HCT116 (cell line): ENCODE results near the gene NPC2. TPM values are rescaled to one million over a fixed set of nuclear protein-coding genes. Genes with fewer than 3 reads are reported as not detected.

Source experiments
- ATAC-seq: fragments of 200-7000 bp; cut with Tn5 transposase; 2 replicates; pipeline ENCODE4 v1.9.1; 2020; ENCODE audit warnings: mild to moderate bottlenecking, moderate library complexity
- BruUV-seq: library from RNA; stranded (reverse); fragments of 400-500 nt; replicated peaks from 2 replicates; lab custom pipeline; 2021; lab: Mats Ljungman, UMichigan
- CTCF ChIA-PET: fragments of 300-600 bp; sonication (Branson Sonifier 250); formaldehyde crosslinking; loops from one replicate; lab custom pipeline; 2021; ENCODE audit warnings: antibody characterized with exemption; lab: Charles Lee
- POLR2A ChIA-PET: fragments of 300-600, 350-600 bp; sonication (Branson Sonifier 250); formaldehyde crosslinking; loops from one replicate; lab custom pipeline; 2021; ENCODE audit warnings: antibody characterized with exemption; lab: Charles Lee
- RAD21 ChIA-PET, 2 experiments: fragments of 300-600 bp; sonication (Branson Sonifier 250); formaldehyde crosslinking; loops; one replicate each; lab custom pipeline; 2023; ENCODE audit warnings: low total read pairs in 2 of 2; ENCODE audit not compliant: uncharacterized antibody in 2 of 2, unreplicated experiment in 2 of 2, low non-redundant PET in 1 of 2; lab: Charles Lee
- DNase-seq: peaks from one replicate; pipeline ENCODE4 v3.0.0-alpha.2; 2010; ENCODE audit warnings: low read depth, low spot score
- H2AFZ ChIP-seq: fragments of 200-600 bp; shearing (Covaris generic), sonication (generic); 2 replicates; pipeline ENCODE4 v1.6.1; 2017; ENCODE audit warnings: low read depth, mixed run types, mixed read lengths, antibody characterized with exemption, low read length; ENCODE audit not compliant: poor library complexity, severe bottlenecking
- H3K27ac ChIP-seq: 2 replicates; pipeline ENCODE4 v1.5.1; 2012; ENCODE audit warnings: low read depth, low read length
- H3K27me3 ChIP-seq: fragments of 200-600 bp; sonication (generic); 2 replicates; pipeline ENCODE4 v1.6.1; 2016; ENCODE audit warnings: mixed run types, low read length, mixed read lengths; ENCODE audit not compliant: insufficient read depth
- H3K36me3 ChIP-seq, 2 experiments: fragments of 200-500 bp in 1 of 2; fragments of 200-600 bp in 1 of 2; sonication (Bioruptor generic) in 1 of 2; sonication (generic) in 1 of 2; 2 replicates each; pipeline versions ENCODE4 v1.5.1 to v1.6.1; 2014 to 2016; ENCODE audit warnings: low read length in 2 of 2, inconsistent platforms in 1 of 2, mixed read lengths in 1 of 2, mixed run types in 1 of 2; ENCODE audit not compliant: insufficient read depth in 2 of 2, control insufficient read depth in 1 of 2
- H3K4me1 ChIP-seq, 2 experiments: fragments of 200-600 bp in 1 of 2; sonication (generic) in 1 of 2; 2 replicates each; pipeline versions ENCODE4 v1.5.1 to v1.6.1; 2012 to 2017; ENCODE audit warnings: low read length in 2 of 2, inconsistent platforms in 1 of 2, mild to moderate bottlenecking in 1 of 2, mixed read lengths in 1 of 2, mixed run types in 1 of 2, moderate library complexity in 1 of 2; ENCODE audit not compliant: insufficient read depth in 2 of 2, control insufficient read depth in 1 of 2
- H3K4me2 ChIP-seq: fragments of 200-600 bp; sonication (generic); 2 replicates; pipeline ENCODE4 v1.6.1; 2017; ENCODE audit warnings: mixed run types, low read length, mixed read lengths
- H3K4me3 ChIP-seq, 2 experiments: fragments of 200-600 bp in 1 of 2; sonication (generic) in 1 of 2; replicated peaks in 1 of 2; 2 replicates each; pipeline ENCODE4 v1.5.1; 2011 to 2016; ENCODE audit warnings: low read length in 2 of 2, control low read depth in 1 of 2, low read depth in 1 of 2, mild to moderate bottlenecking in 1 of 2, mixed read lengths in 1 of 2, mixed run types in 1 of 2
- H3K79me2 ChIP-seq: fragments of 200-600 bp; sonication (generic); 2 replicates; pipeline ENCODE4 v1.6.1; 2017; ENCODE audit warnings: mild to moderate bottlenecking, mixed run types, low read length, moderate library complexity, mixed read lengths; ENCODE audit not compliant: insufficient read depth
- H3K9ac ChIP-seq: fragments of 200-600 bp; sonication (generic); 2 replicates; pipeline ENCODE4 v1.6.1; 2016; ENCODE audit warnings: low read length, mixed read lengths
- H3K9me2 ChIP-seq: fragments of 200-600 bp; sonication (generic), shearing (Covaris generic); 2 replicates; pipeline ENCODE4 v1.6.1; 2017; ENCODE audit warnings: mixed run types, mild to moderate bottlenecking, moderate library complexity; ENCODE audit not compliant: insufficient read depth
- H3K9me3 ChIP-seq, 2 experiments: fragments of 200-500 bp in 1 of 2; fragments of 200-600 bp in 1 of 2; sonication (Bioruptor generic) in 1 of 2; sonication (generic) in 1 of 2; 2 replicates each; pipeline ENCODE4 v1.6.1; 2014 to 2017; ENCODE audit warnings: low read length in 2 of 2, mixed read lengths in 2 of 2, inconsistent platforms in 1 of 2, low read depth in 1 of 2, mild to moderate bottlenecking in 1 of 2, mixed run types in 1 of 2, moderate library complexity in 1 of 2; ENCODE audit not compliant: control insufficient read depth in 1 of 2, insufficient read depth in 1 of 2
- H4K20me1 ChIP-seq: fragments of 200-600 bp; sonication (generic), shearing (Covaris generic); 2 replicates; pipeline ENCODE4 v1.6.1; 2017; ENCODE audit warnings: mixed run types, mild to moderate bottlenecking, moderate library complexity; ENCODE audit not compliant: insufficient read depth
- ATF3 ChIP-seq: IDR thresholded peaks from 2 replicates; pipeline ENCODE4 v1.6.1; 2012
- CBX3 ChIP-seq: IDR thresholded peaks from 2 replicates; pipeline ENCODE4 v1.6.1; 2012; ENCODE audit warnings: low read depth
- EGR1 ChIP-seq: IDR thresholded peaks from 2 replicates; pipeline ENCODE4 v1.6.1; 2012; ENCODE audit warnings: low read depth
- ELF1 ChIP-seq: IDR thresholded peaks from 2 replicates; pipeline ENCODE4 v1.6.1; 2012; ENCODE audit warnings: low read depth, borderline replicate concordance
- EZH2 ChIP-seq: fragments of 200-600 bp; sonication (generic); IDR thresholded peaks from 2 replicates; pipeline ENCODE4 v1.6.1; 2017; ENCODE audit warnings: antibody characterized with exemption, mixed run types
- JUND ChIP-seq: IDR thresholded peaks from 2 replicates; pipeline ENCODE4 v1.6.1; 2012
- MAX ChIP-seq: IDR thresholded peaks from 2 replicates; pipeline ENCODE4 v1.6.1; 2012
- RAD21 ChIP-seq: IDR thresholded peaks from 2 replicates; pipeline ENCODE4 v1.6.1; 2012; ENCODE audit warnings: low read depth, mild to moderate bottlenecking
- SIN3A ChIP-seq: IDR thresholded peaks from 2 replicates; pipeline ENCODE4 v1.6.1; 2012; ENCODE audit warnings: low read depth
- SP1 ChIP-seq: IDR thresholded peaks from 2 replicates; pipeline ENCODE4 v1.6.1; 2012; ENCODE audit warnings: low read depth
- SRF ChIP-seq: IDR thresholded peaks from 2 replicates; pipeline ENCODE4 v1.6.1; 2012; ENCODE audit warnings: low read depth
- TCF7L2 ChIP-seq: IDR thresholded peaks from 2 replicates; pipeline ENCODE4 v1.7.0; 2011; ENCODE audit warnings: borderline replicate concordance, inconsistent platforms; ENCODE audit not compliant: insufficient read depth, insufficient read length; ENCODE audit errors: extremely low read depth
- YY1 ChIP-seq: IDR thresholded peaks from 2 replicates; pipeline ENCODE4 v1.6.1; 2011; ENCODE audit warnings: low read length, low read depth, moderate library complexity, mild to moderate bottlenecking; ENCODE audit not compliant: insufficient replicate concordance; ENCODE audit errors: extremely low read depth
- ZBTB33 ChIP-seq: IDR thresholded peaks from 2 replicates; pipeline ENCODE4 v1.6.1; 2011; ENCODE audit warnings: mild to moderate bottlenecking, low read length, moderate library complexity; ENCODE audit not compliant: insufficient replicate concordance; ENCODE audit errors: extremely low read depth
- ZFX ChIP-seq: fragments of 450-650 bp; IDR thresholded peaks from 2 replicates; pipeline ENCODE4 v1.6.1; 2017
- ZNF274 ChIP-seq: fragments of 200-500 bp; sonication (Bioruptor generic); IDR thresholded peaks from 2 replicates; pipeline ENCODE4 v1.6.1; 2014; ENCODE audit warnings: mild to moderate bottlenecking, low read depth, low read length, inconsistent platforms
- intact Hi-C: fragments of 100-400 bp; cut with micrococcal nuclease; formaldehyde crosslinking; loops from 2 replicates; pipeline ENCODE4 v1.10.0; 2022
- total RNA-seq: library from RNA; stranded (reverse); gene quantifications from one replicate; pipeline ENCODE4 v1.2.1, GENCODE V29; 2021; ENCODE audit not compliant: unreplicated experiment

Gene NPC2
- total RNA-seq, 1 experiment from 2014 or later = 105 TPM

- no peak overlapping the region for H3K9ac ChIP-seq
- H3K36me3 ChIP-seq = no peaks in the 10 kb centered on the region
- no peaks in the 10 kb centered on the region for H3K9me3 ChIP-seq
- H3K9me2 ChIP-seq = no peaks in the 10 kb centered on the region
- H2AFZ ChIP-seq = no peak overlapping the region
- ChIA-PET POLR2A (no interaction called here), CTCF (no interaction called here), RAD21 (no interaction called here)
- TF ChIP-seq ELF1 (no peak), YY1 (no peak), ZFX (no peak), MAX (no peak), CBX3 (no peak), EGR1 (no peak), JUND (no peak), SP1 (no peak), ATF3 (no peak), SIN3A (no peak), ZBTB33 (no peak), EZH2 (no peak), SRF (no peak), TCF7L2 (no peak), RAD21 (no peak), ZNF274 (no peak)
- BruUV-seq = no TSS peak
- DNase-seq (no peak), ATAC-seq (no peak)
- no peak overlapping the region for H3K27ac ChIP-seq
- no peaks in the 10 kb centered on the region for H3K27me3 ChIP-seq
- H3K4me2 ChIP-seq = no peak overlapping the region
- no peaks in the 10 kb centered on the region for H3K79me2 ChIP-seq
- intact Hi-C loops = no loop called here
- no peaks in the 10 kb centered on the region for H4K20me1 ChIP-seq
- H3K4me3 ChIP-seq = no peak overlapping the region
- H3K4me1 ChIP-seq = peaks cover 4 to 29% of the 10 kb centered on the region in 2 experiments
These were observed 21.4 kb upstream of the NPC2 start for GRCh38 chr14:74514471-74514941.
